A549 (cell line): ENCODE measurements around the gene ZSCAN22.

ENCODE experiments used
- CHD2 ChIP-seq: fragments of 150-350 bp; IDR thresholded peaks from 2 replicates; pipeline ENCODE4 v1.6.1; 2014; ENCODE audit warnings: low read length; ENCODE audit not compliant: partially characterized antibody
- EP300 ChIP-seq, 2 experiments: fragments of >200 bp; sonication (Bioruptor Twin); formaldehyde crosslinking; IDR thresholded peaks; 2 replicates in 1 of 2; 3 replicates in 1 of 2; pipeline ENCODE4 v1.6.1; 2016 to 2017
- FOSB ChIP-seq: fragments of 250-450 bp; sonication (Bioruptor Pico); IDR thresholded peaks from 2 replicates; pipeline ENCODE4 v1.5.0; 2020; ENCODE audit warnings: mild to moderate bottlenecking, moderate library complexity
- HDAC2 ChIP-seq: fragments of 200-600 bp; sonication (generic); IDR thresholded peaks from 2 replicates; pipeline ENCODE4 v1.6.1; 2016
- MAFK ChIP-seq: fragments of 450-650 bp; IDR thresholded peaks from 2 replicates; pipeline ENCODE4 v1.6.1; 2014; ENCODE audit not compliant: partially characterized antibody
- NFE2L2 ChIP-seq: fragments of 150-350 bp; conservative IDR thresholded peaks from 2 replicates; pipeline ENCODE4 v1.6.1; 2014; ENCODE audit warnings: low read length
- POLR2A ChIP-seq: IDR thresholded peaks from 2 replicates; pipeline ENCODE4 v1.6.1; 2012; ENCODE audit warnings: mild to moderate bottlenecking, low read length
- SREBF2 ChIP-seq: fragments of 450-650 bp; IDR thresholded peaks from 2 replicates; pipeline ENCODE4 v1.6.1; 2014; ENCODE audit warnings: mild to moderate bottlenecking, moderate library complexity
- TF ChIP-seq, protein P1 (sequence below): fragments of 250-450 bp; sonication (Bioruptor Pico); IDR thresholded peaks from 2 replicates; pipeline ENCODE4 v1.5.0; 2021; ENCODE audit warnings: mild to moderate bottlenecking, moderate library complexity, borderline replicate concordance
- TF ChIP-seq, protein P2 (sequence below): fragments of >200 bp; sonication (Bioruptor Twin); formaldehyde crosslinking; IDR thresholded peaks from 3 replicates; pipeline ENCODE4 v1.5.1; 2016
- TF ChIP-seq, protein P3 (sequence below): IDR thresholded peaks from 2 replicates; pipeline ENCODE4 v1.6.1; 2012
- TF ChIP-seq, protein P4 (sequence below): fragments of 150-350 bp; IDR thresholded peaks from 2 replicates; pipeline ENCODE4 v1.6.1; 2014; ENCODE audit warnings: low read depth, mild to moderate bottlenecking, low read length

DNA sequence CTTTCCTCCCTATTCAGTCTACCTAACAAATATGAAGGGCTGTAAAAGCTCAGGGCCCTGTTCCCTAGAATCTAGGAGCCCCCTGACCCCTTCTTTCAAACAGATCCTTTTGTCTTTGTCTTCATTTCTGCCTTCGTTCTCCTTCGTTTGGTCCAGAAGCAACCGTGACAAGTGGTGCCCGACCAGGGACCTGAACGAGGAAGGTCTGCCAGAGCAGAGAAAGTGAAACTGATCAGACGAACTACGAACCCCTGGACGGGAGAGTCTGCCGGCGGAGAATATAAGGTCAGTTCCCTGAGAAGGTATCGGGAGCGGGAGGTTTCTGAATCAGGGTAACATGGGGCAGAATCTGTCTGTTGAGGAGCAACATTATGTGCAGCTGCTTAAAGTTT is 20.9 kb upstream of the ZSCAN22 start:
- TF ChIP-seq CHD2 (no peak), EP300 (IDR thresholded peaks at IDR 0.05) (no peak), FOSB (CRISPR knock-in tag) (no peak), HDAC2 (no peak), POLR2A (no peak), SREBF2 (no peak), MAFK (no peak), NFE2L2 (no peak)
- TF ChIP-seq, protein P1, sequence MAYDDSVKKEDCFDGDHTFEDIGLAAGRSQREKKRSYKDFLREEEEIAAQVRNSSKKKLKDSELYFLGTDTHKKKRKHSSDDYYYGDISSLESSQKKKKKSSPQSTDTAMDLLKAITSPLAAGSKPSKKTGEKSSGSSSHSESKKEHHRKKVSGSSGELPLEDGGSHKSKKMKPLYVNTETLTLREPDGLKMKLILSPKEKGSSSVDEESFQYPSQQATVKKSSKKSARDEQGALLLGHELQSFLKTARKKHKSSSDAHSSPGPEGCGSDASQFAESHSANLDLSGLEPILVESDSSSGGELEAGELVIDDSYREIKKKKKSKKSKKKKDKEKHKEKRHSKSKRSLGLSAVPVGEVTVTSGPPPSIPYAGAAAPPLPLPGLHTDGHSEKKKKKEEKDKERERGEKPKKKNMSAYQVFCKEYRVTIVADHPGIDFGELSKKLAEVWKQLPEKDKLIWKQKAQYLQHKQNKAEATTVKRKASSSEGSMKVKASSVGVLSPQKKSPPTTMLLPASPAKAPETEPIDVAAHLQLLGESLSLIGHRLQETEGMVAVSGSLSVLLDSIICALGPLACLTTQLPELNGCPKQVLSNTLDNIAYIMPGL: no peak
- TF ChIP-seq, protein P2, sequence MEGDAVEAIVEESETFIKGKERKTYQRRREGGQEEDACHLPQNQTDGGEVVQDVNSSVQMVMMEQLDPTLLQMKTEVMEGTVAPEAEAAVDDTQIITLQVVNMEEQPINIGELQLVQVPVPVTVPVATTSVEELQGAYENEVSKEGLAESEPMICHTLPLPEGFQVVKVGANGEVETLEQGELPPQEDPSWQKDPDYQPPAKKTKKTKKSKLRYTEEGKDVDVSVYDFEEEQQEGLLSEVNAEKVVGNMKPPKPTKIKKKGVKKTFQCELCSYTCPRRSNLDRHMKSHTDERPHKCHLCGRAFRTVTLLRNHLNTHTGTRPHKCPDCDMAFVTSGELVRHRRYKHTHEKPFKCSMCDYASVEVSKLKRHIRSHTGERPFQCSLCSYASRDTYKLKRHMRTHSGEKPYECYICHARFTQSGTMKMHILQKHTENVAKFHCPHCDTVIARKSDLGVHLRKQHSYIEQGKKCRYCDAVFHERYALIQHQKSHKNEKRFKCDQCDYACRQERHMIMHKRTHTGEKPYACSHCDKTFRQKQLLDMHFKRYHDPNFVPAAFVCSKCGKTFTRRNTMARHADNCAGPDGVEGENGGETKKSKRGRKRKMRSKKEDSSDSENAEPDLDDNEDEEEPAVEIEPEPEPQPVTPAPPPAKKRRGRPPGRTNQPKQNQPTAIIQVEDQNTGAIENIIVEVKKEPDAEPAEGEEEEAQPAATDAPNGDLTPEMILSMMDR: no peak
- TF ChIP-seq, protein P3, sequence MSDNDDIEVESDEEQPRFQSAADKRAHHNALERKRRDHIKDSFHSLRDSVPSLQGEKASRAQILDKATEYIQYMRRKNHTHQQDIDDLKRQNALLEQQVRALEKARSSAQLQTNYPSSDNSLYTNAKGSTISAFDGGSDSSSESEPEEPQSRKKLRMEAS: no peak
- TF ChIP-seq, protein P4, sequence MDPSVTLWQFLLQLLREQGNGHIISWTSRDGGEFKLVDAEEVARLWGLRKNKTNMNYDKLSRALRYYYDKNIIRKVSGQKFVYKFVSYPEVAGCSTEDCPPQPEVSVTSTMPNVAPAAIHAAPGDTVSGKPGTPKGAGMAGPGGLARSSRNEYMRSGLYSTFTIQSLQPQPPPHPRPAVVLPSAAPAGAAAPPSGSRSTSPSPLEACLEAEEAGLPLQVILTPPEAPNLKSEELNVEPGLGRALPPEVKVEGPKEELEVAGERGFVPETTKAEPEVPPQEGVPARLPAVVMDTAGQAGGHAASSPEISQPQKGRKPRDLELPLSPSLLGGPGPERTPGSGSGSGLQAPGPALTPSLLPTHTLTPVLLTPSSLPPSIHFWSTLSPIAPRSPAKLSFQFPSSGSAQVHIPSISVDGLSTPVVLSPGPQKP: no peak
